Muscle of leg (tissue), 11 donors: ENCODE data around the gene ACTL6A. TPM values are rescaled to one million over a fixed set of nuclear protein-coding genes. Genes with fewer than 3 reads are reported as not detected.

Source experiments
- DNase-seq: peaks from one replicate; pipeline ENCODE4 v3.0.0; 2013
- H3K27ac ChIP-seq: one replicate; pipeline ENCODE4 v1.5.1; 2013; ENCODE audit warnings: mild to moderate bottlenecking, low read length, control low read depth
- H3K27me3 ChIP-seq: one replicate; pipeline ENCODE4 v1.6.1; 2013; ENCODE audit warnings: low read length; ENCODE audit not compliant: control insufficient read depth, insufficient read depth
- H3K36me3 ChIP-seq: one replicate; pipeline ENCODE4 v1.6.1; 2013; ENCODE audit warnings: low read length; ENCODE audit not compliant: control insufficient read depth, insufficient read depth
- H3K4me1 ChIP-seq: one replicate; pipeline ENCODE4 v1.6.1; 2013; ENCODE audit warnings: low read length; ENCODE audit not compliant: control insufficient read depth, insufficient read depth
- H3K4me3 ChIP-seq: one replicate; pipeline ENCODE4 v1.5.1; 2013; ENCODE audit warnings: low read length, control low read depth
- H3K9me3 ChIP-seq: replicated peaks from 2 replicates; pipeline ENCODE4 v1.6.1; 2013; ENCODE audit warnings: low read depth, low read length; ENCODE audit not compliant: control insufficient read depth
- WGBS: methylation state at CpG from one replicate; pipeline ENCODE4 v1.1.5; 2013; ENCODE audit warnings: missing lambda C conversion rate; ENCODE audit not compliant: insufficient coverage; 5-methylcytosine and 5-hydroxymethylcytosine counted together
- polyA plus RNA-seq, 8 donors: library from polyadenylated mRNA; unstranded; fragments of 120-200 nt; gene quantifications; one replicate each; pipeline versions ENCODE4 v1.2.1 to v1.2.3, GENCODE V29; 2013; ENCODE audit warnings: inconsistent platforms in 1 of 8, low replicate concordance in 1 of 8; ENCODE audit not compliant: insufficient read length in 8 of 8, insufficient read depth in 1 of 8
- total RNA-seq: library from RNA; stranded (reverse); fragments of 120-200 nt; gene quantifications from one replicate; pipeline ENCODE4 v1.2.4, GENCODE V29; 2013

ACTL6A gene
- total and polyA plus RNA-seq, 9 donors: 33.6 to 57.6 (median 43.9) TPM

DNA sequence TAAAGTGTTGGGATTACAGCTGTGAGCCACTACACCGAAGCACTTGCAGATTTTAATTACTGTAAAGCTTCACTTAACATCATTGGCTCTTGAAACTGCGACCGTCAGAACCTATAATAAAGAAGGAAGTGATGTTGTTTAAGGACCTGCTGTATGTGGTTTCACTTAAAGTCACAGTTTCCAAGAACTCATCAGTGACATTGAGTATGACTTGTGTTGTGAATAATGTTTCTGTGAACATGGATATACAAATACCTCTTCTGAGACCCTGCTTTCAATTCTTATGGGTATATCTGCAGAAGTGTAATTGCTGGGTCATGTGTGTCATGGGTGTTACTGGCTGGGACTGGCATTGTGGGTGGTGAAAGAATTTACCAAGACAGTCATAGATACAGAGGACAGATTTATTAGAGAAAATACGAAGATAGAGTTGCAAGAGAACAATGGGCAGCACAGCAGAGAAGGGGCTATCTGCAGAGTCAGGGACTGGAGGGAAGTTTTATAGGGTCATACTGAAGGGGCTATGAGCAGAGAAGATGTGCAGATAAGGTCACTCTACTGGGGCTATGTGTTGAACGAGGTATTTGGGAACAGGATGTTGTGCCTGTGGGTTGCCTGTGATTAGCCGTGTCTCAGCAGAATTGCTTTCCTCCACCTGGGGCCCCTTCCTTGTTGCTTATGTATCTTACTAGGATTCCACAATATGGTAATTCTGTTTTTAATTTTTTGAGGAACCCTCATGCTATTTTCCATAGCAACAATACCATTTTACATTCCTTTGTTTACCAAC, 46.4 kb downstream of the ACTL6A start:
- WGBS: 80% methylated on average over 1 of the region's 6 CpGs
- DNase-seq: peak; percentile 44
- H3K36me3 ChIP-seq: peaks cover 6% of the 10 kb centered on the region
- no peaks in the 10 kb centered on the region for H3K9me3 ChIP-seq
- no peak overlapping the region for H3K4me3 ChIP-seq
- H3K27ac ChIP-seq: no peak overlapping the region
- H3K4me1 ChIP-seq: peaks cover 9% of the 10 kb centered on the region
- H3K27me3 ChIP-seq: no peaks in the 10 kb centered on the region

DNA sequence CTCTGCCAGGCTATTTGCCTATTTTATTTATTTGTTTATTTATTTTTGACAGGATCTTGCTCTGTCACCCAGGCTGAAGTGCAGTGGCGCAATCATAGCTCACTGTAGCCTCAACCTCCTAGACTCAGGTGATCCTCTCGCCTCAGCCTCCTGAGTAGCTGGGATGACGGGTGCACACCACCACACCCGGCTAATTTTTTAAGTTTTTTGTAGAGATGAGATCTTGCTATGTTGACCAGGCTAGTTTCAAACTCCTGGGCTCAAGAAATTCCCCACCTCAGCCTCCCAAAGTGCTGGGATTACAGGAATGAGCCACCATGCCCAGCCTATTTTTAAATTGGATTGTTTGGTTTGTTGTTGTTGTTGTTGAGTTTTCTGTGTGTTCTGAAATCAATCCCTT, 47.3 kb downstream of the ACTL6A start:
- no peak for DNase-seq
- Histone ChIP-seq H3K36me3 (peaks cover 6% of the 10 kb centered on the region), H3K4me3 (no peak overlapping the region), H3K27ac (no peak overlapping the region), H3K4me1 (peaks cover 8% of the 10 kb centered on the region), H3K27me3 (no peaks in the 10 kb centered on the region), H3K9me3 (no peaks in the 10 kb centered on the region)
- WGBS: no CpG with 5 or more reads among the region's 4 CpGs

DNA sequence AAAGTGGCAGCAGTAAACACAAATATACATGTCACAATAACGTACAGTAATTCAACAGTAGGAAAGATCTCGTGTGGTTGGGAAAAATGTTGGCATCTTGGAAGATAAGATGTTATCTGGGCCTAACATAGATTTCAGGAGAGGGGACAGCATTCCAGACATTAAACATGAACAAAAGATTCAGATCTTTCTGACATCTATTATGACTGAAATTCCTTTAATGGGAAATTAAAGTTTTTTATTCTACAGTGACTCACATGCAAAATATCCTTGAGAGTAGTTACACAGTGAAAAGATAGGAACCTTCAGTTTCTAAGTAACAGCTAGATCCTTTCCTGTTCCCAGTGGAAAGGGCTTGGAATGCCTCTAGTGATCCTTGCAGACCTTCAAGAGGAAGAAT, 51.1 kb downstream of the ACTL6A start:
- no CpG with 5 or more reads among the region's 2 CpGs for WGBS
- Histone ChIP-seq H3K36me3 (peaks cover 18% of the 10 kb centered on the region), H3K27ac (no peak overlapping the region), H3K4me3 (no peak overlapping the region), H3K9me3 (no peaks in the 10 kb centered on the region), H3K4me1 (no peaks in the 10 kb centered on the region), H3K27me3 (no peaks in the 10 kb centered on the region)
- no peak for DNase-seq

DNA sequence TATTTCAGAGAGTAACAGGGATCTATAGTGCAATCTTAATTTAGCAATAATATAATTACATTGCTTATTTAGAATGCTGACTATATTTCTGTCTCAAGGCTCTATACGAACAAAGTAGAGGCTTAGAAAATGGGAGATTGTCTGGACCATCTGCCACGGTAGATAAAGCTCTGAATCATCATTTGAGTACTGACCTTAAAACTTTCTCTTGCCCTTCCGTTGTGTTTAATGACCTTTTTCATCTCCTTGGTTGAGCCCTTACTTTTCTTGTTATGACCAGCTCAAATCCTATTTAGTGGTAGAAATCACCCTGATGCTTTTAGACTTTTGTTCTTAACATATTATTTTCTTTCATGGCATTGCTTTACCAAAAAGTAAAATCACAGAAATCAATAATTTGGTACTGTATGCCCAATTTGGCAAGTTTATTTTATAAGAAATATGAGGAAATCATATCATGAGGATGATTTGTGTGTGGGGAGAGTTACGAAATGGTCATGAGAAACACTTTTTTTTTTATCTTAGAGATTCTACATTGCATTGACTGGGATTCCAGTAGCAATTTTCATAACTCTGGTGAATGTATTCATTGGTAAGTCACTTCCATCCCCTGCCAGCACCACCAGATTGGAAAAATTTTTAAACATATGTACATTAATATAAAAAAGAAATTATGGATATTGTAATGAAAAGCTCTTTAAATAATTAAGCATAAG, 52.9 kb downstream of the ACTL6A start:
- no CpG with 5 or more reads among the region's 4 CpGs for WGBS
- Histone ChIP-seq H3K4me3 (no peak overlapping the region), H3K36me3 (peaks cover 16% of the 10 kb centered on the region)

DNA sequence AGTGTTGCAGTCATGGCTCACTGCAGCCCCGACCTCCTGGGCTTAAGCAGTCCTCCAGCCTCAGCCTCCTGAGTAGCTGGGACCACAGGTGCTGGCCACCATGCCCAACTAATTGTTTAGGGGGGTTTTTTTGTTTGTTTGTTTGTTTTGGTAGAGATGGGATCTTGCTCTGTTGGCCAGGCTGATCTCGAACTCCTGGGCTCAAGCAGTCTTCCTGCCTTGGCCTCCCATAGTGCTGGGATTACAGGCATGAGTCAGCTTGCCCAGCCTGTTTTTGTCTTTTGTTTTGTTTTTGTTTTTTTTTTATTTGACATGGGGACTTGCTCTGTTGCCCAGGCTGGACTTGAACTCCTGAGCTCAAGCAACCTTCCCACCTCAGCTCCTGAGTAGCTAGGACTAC, 59.3 kb downstream of the ACTL6A start:
- WGBS: no CpG with 5 or more reads among the region's 2 CpGs

More for the DNA sequence above, 52.9 kb downstream of the ACTL6A start:
- no peak overlapping the region for H3K27ac ChIP-seq
- H3K9me3 ChIP-seq: no peaks in the 10 kb centered on the region
- DNase-seq: no peak
- H3K4me1 ChIP-seq: no peaks in the 10 kb centered on the region
- no peaks in the 10 kb centered on the region for H3K27me3 ChIP-seq

DNA sequence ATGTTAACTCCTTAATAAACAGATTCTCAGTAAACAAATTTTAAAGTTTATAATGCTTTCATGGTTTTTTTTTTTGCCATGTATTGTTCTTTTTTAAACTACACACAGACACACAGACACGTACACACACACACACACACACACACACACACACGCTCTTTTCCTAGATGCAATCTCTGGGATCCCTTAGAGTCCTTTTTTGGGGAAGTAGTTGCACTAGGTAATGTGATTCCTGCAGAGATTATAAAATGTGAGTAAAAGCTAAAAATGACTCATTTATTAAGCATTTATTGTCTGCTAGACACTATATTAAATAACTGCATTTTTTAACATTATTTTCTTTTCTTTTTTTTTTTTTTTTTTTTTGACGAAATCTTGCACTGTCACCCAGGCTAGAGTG, 61.7 kb downstream of the ACTL6A start:
- WGBS: no CpG with 5 or more reads among the region's 3 CpGs
- peaks cover 16% of the 10 kb centered on the region for H3K36me3 ChIP-seq
- no peak overlapping the region for H3K4me3 ChIP-seq
- no peaks in the 10 kb centered on the region for H3K9me3 ChIP-seq
- no peak for DNase-seq
- no peak overlapping the region for H3K27ac ChIP-seq
- no peaks in the 10 kb centered on the region for H3K27me3 ChIP-seq
- H3K4me1 ChIP-seq: no peaks in the 10 kb centered on the region

More for the DNA sequence above, 59.3 kb downstream of the ACTL6A start:
- H3K4me1 ChIP-seq: no peaks in the 10 kb centered on the region
- H3K4me3 ChIP-seq: no peak overlapping the region
- H3K36me3 ChIP-seq: peaks cover 29% of the 10 kb centered on the region
- H3K27ac ChIP-seq: no peak overlapping the region
- H3K27me3 ChIP-seq: no peaks in the 10 kb centered on the region
- H3K9me3 ChIP-seq: no peaks in the 10 kb centered on the region
- no peak for DNase-seq

DNA sequence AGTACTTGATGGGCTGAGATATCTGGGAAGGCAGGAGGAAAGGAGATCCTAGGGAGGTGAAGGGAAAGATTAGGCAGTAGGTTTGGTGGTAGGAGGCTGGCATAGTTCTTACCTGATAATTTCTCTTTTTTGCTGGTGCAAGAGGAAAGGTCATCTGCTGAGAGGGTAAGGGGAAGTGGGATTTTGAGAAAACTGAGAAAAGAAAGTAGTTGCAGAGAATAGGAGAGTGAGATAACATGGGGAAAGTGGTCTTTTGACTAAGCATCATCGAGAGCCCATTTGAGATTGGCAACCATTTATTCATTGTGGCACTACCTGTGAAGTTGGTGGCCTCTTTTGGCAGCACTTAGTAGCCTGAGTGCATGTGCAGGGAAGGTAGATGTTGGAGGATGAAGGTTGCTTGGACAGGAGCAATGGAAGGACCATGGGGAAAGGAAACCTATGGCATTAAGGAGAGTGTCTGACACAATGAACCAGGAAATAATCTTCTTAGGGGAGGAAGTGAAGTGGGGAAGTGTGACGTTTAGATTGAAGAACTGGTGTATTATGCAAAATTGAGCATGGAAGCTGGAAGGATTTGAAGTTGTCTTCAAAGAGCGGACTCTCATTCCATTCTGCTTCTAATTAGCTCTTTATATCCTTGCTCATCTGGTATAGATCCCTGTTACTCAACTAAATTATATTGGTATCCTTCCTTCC, 68.2 kb downstream of the ACTL6A start:
- no peak for DNase-seq
- no peaks in the 10 kb centered on the region for H3K36me3 ChIP-seq
- 83% methylated on average over 1 of the region's 3 CpGs for WGBS
- no peaks in the 10 kb centered on the region for H3K4me1 ChIP-seq
- no peaks in the 10 kb centered on the region for H3K9me3 ChIP-seq
- H3K27me3 ChIP-seq: no peaks in the 10 kb centered on the region
- H3K27ac ChIP-seq: no peak overlapping the region
- H3K4me3 ChIP-seq: no peak overlapping the region

Other genes with a start within 250 kb of the ACTL6A start
- gene ZNF639, start 239.9 kb upstream of the ACTL6A start, total RNA-seq: 47.6 TPM
- gene ZNF639, start 239.9 kb upstream of the ACTL6A start, polyA plus RNA-seq: 10 to 100 TPM; 32.1 to 41.6 (median 36.8) TPM
- 49.9 TPM for gene MFN1, start 215.2 kb upstream of the ACTL6A start, total RNA-seq
- gene MFN1, start 215.2 kb upstream of the ACTL6A start, polyA plus RNA-seq: 10 to 100 TPM; 32.4 to 51.8 (median 38.8) TPM
- 43.8 TPM for gene GNB4, start 111.5 kb upstream of the ACTL6A start, total RNA-seq
- gene GNB4, start 111.5 kb upstream of the ACTL6A start, polyA plus RNA-seq: 10 to 100 TPM; 21.0 to 48.0 (median 33.7) TPM
- 38.7 TPM for gene MRPL47, start 41.7 kb downstream of the ACTL6A start, total RNA-seq
- gene MRPL47, start 41.7 kb downstream of the ACTL6A start, polyA plus RNA-seq: 10 to 100 TPM; 40.0 to 47.0 (median 42.7) TPM
- gene NDUFB5, start 41.9 kb downstream of the ACTL6A start, total RNA-seq: 197 TPM
- gene NDUFB5, start 41.9 kb downstream of the ACTL6A start, polyA plus RNA-seq: 100 to 1,000 TPM; 149 to 219 (median 177) TPM
- gene USP13, start 90.1 kb downstream of the ACTL6A start, total RNA-seq: 32.3 TPM
- gene USP13, start 90.1 kb downstream of the ACTL6A start, polyA plus RNA-seq: 10 to 100 TPM; 23.9 to 48.7 (median 39.8) TPM